Testis (tissue), 2 donors: ENCODE measurements around the gene CORO2B.

ENCODE experiments used
- CTCF ChIP-seq, 3 experiments: fragments of 450-650 bp in 2 of 3; fragments of 200-600 bp in 1 of 3; sonication (generic) in 1 of 3; IDR thresholded peaks; one replicate each; pipeline ENCODE4 v1.5.1; 2016 to 2019; ENCODE audit warnings: antibody characterized with exemption in 3 of 3, mild to moderate bottlenecking in 2 of 3, moderate library complexity in 1 of 3
- POLR2A ChIP-seq: fragments of 450-650 bp; IDR thresholded peaks from one replicate; pipeline ENCODE4 v1.6.1; 2017; ENCODE audit warnings: antibody characterized with exemption, mild to moderate bottlenecking, moderate library complexity

DNA sequence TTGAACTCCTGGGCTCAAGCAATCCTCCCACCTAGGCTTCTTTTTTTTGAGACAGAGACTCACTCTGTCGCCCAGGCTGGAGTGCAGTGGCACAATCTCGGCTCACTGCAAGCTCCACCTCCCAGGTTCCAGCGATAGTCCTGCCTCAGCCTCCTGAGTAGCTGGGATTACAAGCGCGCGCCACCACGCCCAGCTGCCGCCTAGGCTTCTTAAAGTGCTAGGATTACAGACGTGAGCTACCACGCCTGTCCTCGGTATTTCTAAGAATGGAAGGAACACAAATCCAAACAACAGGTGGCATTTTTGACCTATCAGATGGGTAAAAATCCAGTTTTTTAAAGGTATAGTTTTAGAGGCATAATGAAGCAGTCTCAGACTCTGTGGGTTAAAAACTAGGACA lies 128.1 kb downstream of the CORO2B start:
- TF ChIP-seq CTCF (IDR thresholded peaks at IDR 0.05) (no peak), POLR2A (no peak)
